ENCODE results near the gene MSI2. TPM values are rescaled to one million over a fixed set of nuclear protein-coding genes. Genes with fewer than 3 reads are reported as not detected.
A peak's percentile ranks its signal among the peaks of the same experiment; 100 is the strongest.

MSI2 gene
- total RNA-seq, 2 donors from 2014 or later: 54.1 to 74.8 TPM

GRCh38 chr17:57372156-57372555 is 115.8 kb downstream of the MSI2 start:
- no peak for ATAC-seq
- Mint-ChIP-seq H3K9me3 (peaks cover 0 to 4% of the 10 kb centered on the region in 2 donors), H3K36me3 (peaks cover 0 to 26% of the 10 kb centered on the region in 2 donors), H3K27ac (peak overlapping the region in 1 of 2 donors; percentile 33)
- no peak for DNase-seq (ENCODE audit: low spot score in 2 of 2)

DNA sequence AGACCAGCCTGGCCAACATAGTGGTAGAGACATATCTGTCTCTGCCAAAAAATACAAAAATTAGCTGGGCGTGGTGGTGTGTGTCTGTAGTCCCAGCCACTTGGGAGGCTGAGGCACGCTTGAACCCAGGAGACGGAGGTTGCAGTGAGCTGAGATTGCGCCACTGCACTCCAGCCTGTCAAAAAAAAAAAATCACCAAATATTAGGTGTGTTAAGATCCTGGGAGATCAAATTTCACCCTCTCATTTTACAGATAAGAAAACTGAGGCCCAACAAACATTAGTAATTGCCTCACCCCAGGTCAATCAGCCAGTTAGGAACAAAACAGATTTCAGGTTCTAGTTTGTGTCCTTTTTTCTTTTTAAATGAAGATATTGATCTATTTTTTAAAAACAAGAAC is 116.7 kb downstream of the MSI2 start:
- H3K9me3 Mint-ChIP-seq: peaks cover 0 to 4% of the 10 kb centered on the region in 2 donors
- no peak for DNase-seq (ENCODE audit: low spot score in 2 of 2)
- ATAC-seq: no peak

GRCh38 chr17:57373756-57374155 is 117.4 kb downstream of the MSI2 start:
- ATAC-seq (no peak), DNase-seq (ENCODE audit: low spot score in 2 of 2) (no peak)

More for the DNA sequence above, 116.7 kb downstream of the MSI2 start:
- Mint-ChIP-seq H3K36me3 (peaks cover 0 to 26% of the 10 kb centered on the region in 2 donors), H3K27ac (peak overlapping the region in 1 of 2 donors; percentile 22)

DNA sequence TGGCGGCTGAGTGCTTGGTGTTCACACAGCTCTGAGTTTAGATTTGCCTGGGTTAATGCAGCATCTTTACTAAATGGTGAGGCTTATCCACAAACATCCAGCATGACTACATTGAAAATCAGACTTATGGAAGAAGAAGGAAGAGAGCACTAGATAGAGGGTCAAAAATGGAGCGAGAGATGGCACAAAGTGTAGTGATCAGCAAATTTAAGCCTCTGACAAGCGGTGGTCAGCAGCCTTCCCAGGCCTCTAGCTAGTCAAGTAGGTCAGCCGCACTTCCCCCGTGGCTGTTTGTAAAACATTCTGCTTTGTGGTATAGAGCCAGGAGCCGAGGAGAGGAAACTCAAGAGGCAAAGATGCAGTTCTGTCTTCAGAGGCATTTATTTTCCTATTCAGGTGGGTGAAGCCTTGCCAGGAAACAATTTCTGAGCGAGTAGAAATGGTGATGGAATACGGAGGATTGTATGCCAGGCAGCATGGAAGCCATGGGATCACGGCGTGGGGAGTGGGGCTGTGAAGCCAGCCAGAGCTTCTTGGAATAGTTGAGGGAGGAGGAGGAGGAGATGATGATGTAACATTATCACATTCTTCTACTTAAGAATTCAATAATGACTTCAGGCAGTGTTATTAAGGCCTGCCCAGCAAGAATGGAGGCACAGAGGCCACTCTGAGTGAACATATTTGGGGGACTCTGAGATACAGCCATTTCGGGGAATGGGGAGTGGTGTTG is 118.9 kb downstream of the MSI2 start:
- Mint-ChIP-seq H3K9me3 (peaks cover 0 to 4% of the 10 kb centered on the region in 2 donors), H3K36me3 (peaks cover 0 to 30% of the 10 kb centered on the region in 2 donors), H3K27ac (no peak overlapping the region)
- ATAC-seq (no peak), DNase-seq (ENCODE audit: low spot score in 2 of 2) (no peak)

More at GRCh38 chr17:57373756-57374155, 117.4 kb downstream of the MSI2 start:
- no peak overlapping the region for H3K27ac Mint-ChIP-seq
- H3K9me3 Mint-ChIP-seq: peaks cover 0 to 4% of the 10 kb centered on the region in 2 donors
- H3K36me3 Mint-ChIP-seq: peaks cover 0 to 28% of the 10 kb centered on the region in 2 donors

GRCh38 chr17:57375770-57376225 is 119.5 kb downstream of the MSI2 start:
- DNase-seq (ENCODE audit: low spot score in 2 of 2) (no peak), ATAC-seq (no peak)
- Mint-ChIP-seq H3K9me3 (peaks cover 0 to 4% of the 10 kb centered on the region in 2 donors), H3K27ac (no peak overlapping the region), H3K36me3 (peaks cover 0 to 30% of the 10 kb centered on the region in 2 donors)

GRCh38 chr17:57377094-57377493 is 120.8 kb downstream of the MSI2 start:
- no peak overlapping the region for H3K27ac Mint-ChIP-seq
- peaks cover 3 to 31% of the 10 kb centered on the region in 2 donors for H3K36me3 Mint-ChIP-seq
- DNase-seq (ENCODE audit: low spot score in 2 of 2) (no peak), ATAC-seq (no peak)
- H3K9me3 Mint-ChIP-seq: peaks cover 2 to 7% of the 10 kb centered on the region in 2 donors

DNA sequence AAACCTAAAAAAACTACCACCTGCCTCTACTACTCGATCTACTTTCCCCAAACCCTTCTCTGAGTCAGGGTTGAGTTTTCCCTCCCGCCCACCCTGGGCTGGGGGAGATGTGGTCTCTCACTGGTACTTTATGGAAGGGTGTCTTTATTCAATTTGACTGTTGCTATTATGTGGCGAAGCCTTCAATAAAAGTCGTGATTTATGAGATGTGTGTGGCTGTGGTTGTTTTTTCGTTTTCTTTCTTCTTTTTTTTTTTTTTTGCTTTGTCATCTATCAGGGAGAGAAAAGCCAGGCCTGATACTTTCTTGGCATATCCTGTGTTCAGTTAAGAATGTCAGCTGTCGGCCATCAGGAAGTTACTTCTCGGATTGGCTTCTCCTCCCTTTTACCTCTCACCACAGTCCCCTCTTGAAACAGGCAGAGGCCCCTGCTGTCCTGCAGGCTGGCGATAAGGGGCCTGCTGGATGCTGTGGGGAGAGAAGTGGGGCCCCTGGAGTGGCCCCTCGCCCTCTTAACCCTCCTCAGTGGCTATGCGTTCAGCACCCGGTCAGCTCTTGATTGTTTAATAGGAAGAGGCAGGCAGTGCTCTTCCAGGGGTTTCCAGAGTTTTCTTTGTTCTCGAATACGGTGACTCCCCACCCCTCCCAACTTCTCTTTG is 123.0 kb downstream of the MSI2 start:
- ATAC-seq: peak; percentile 81 to 92

DNA sequence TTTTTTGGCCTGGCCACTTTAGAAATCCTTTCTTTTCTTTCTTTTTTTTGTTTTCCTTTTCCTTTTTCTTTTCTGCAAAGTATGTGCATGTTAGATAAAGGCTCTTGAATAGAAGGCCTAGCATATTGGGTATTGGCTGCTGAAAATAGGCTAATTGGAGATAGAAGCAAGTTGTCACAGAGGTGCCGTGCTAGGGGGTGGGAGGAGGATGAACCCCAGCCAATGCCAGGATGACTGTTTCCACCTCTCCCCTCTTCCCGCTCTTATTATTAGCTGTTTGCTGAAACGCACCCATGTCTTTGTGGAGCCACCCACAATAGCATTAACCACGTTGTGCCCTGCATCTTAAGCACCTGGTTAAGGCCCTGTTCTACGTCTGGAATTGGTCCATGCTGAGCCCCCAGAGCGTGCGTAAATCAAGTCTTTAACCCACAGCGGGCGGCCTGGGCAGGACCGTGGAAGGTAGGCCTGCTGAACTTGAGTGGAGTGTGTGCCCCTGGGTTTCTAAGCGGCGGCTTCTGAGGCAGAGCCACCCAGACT is 123.6 kb downstream of the MSI2 start:
- Mint-ChIP-seq H3K27ac (peak overlapping the region in 1 of 2 donors; percentile 46), H3K9me3 (peaks cover 11 to 14% of the 10 kb centered on the region in 2 donors), H3K36me3 (peaks cover 22 to 33% of the 10 kb centered on the region in 2 donors)
- DNase-seq (ENCODE audit: low spot score in 2 of 2) (no peak), ATAC-seq (no peak)

More for the DNA sequence above, 123.0 kb downstream of the MSI2 start:
- H3K9me3 Mint-ChIP-seq: peaks cover 5 to 11% of the 10 kb centered on the region in 2 donors
- no peak for DNase-seq (ENCODE audit: low spot score in 2 of 2)
- H3K27ac Mint-ChIP-seq: peak overlapping the region; percentile 46 to 48
- H3K36me3 Mint-ChIP-seq: peaks cover 16 to 30% of the 10 kb centered on the region in 2 donors

- ATAC-seq: no peak
- peaks cover 37 to 44% of the 10 kb centered on the region in 2 donors for H3K36me3 Mint-ChIP-seq
- peaks cover 17 to 21% of the 10 kb centered on the region in 2 donors for H3K9me3 Mint-ChIP-seq
- no peak for DNase-seq (ENCODE audit: low spot score in 2 of 2)
- H3K27ac Mint-ChIP-seq: no peak overlapping the region
Observed at GRCh38 chr17:57381498-57381897, 125.2 kb downstream of the MSI2 start.

DNA sequence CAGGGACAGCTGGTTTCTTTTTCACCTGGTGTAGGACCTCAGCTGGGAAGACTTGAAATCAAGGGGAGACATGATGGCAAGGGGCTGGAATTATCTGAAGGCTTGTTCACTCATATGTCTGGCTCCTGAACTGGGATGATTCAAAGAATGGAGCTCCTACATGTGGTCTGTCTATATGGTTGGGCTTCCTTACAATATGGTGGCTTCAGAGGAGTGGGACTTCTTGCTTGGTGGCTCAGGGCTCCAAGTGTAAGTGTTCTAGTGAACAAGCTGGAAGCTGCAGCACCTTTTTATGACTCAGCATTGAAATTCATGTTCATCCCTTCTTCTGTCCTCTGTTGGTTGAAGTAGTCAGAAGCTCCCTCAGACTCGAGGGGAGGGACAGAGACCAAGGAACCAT is 127.9 kb downstream of the MSI2 start:
- peaks cover 22 to 42% of the 10 kb centered on the region in 2 donors for H3K9me3 Mint-ChIP-seq
- H3K36me3 Mint-ChIP-seq: peaks cover 51 to 66% of the 10 kb centered on the region in 2 donors

GRCh38 chr17:57385975-57386374 is 129.7 kb downstream of the MSI2 start:
- peaks cover 67 to 80% of the 10 kb centered on the region in 2 donors for H3K36me3 Mint-ChIP-seq
- no peak for ATAC-seq
- H3K9me3 Mint-ChIP-seq: peaks cover 22 to 46% of the 10 kb centered on the region in 2 donors
- no peak overlapping the region for H3K27ac Mint-ChIP-seq
- no peak for DNase-seq (ENCODE audit: low spot score in 2 of 2)

More for the DNA sequence above, 127.9 kb downstream of the MSI2 start:
- no peak for ATAC-seq
- no peak for DNase-seq (ENCODE audit: low spot score in 2 of 2)
- no peak overlapping the region for H3K27ac Mint-ChIP-seq

- Mint-ChIP-seq H3K27ac (no peak overlapping the region), H3K9me3 (peaks cover 17 to 39% of the 10 kb centered on the region in 2 donors), H3K36me3 (peaks cover 65 to 87% of the 10 kb centered on the region in 2 donors)
- no peak for ATAC-seq
- no peak for DNase-seq (ENCODE audit: low spot score in 2 of 2)
Observed at GRCh38 chr17:57387575-57387974, 131.3 kb downstream of the MSI2 start.

GRCh38 chr17:57388131-57388725 is 131.9 kb downstream of the MSI2 start:
- peaks cover 64 to 89% of the 10 kb centered on the region in 2 donors for H3K36me3 Mint-ChIP-seq

DNA sequence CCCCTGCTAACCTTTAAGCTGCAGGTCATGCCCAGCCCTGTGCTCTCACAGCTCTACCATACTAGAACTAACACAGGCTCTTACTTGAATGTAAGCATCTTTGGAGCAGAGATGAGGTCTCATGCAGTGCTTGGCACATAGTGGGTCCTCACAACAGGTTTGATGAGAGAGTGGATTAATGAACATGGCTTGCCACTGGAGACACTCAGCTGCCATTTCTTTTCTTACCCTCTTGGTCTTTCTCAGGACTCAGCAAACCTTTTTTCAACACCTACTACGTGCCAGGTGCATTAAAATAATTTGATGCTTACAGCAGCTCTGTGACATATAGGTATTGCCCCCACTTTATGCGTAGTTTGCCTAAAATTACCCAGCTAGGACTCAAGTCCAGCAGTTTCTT is 133.2 kb downstream of the MSI2 start:
- DNase-seq (ENCODE audit: low spot score in 2 of 2) (no peak), ATAC-seq (no peak)
- peaks cover 57 to 88% of the 10 kb centered on the region in 2 donors for H3K36me3 Mint-ChIP-seq
- H3K9me3 Mint-ChIP-seq: peaks cover 20 to 38% of the 10 kb centered on the region in 2 donors
- H3K27ac Mint-ChIP-seq: peak overlapping the region in 1 of 2 donors; percentile 90

More at GRCh38 chr17:57388131-57388725, 131.9 kb downstream of the MSI2 start:
- DNase-seq (ENCODE audit: low spot score in 2 of 2): no peak
- H3K9me3 Mint-ChIP-seq: peaks cover 21 to 39% of the 10 kb centered on the region in 2 donors
- no peak overlapping the region for H3K27ac Mint-ChIP-seq
- no peak for ATAC-seq

DNA sequence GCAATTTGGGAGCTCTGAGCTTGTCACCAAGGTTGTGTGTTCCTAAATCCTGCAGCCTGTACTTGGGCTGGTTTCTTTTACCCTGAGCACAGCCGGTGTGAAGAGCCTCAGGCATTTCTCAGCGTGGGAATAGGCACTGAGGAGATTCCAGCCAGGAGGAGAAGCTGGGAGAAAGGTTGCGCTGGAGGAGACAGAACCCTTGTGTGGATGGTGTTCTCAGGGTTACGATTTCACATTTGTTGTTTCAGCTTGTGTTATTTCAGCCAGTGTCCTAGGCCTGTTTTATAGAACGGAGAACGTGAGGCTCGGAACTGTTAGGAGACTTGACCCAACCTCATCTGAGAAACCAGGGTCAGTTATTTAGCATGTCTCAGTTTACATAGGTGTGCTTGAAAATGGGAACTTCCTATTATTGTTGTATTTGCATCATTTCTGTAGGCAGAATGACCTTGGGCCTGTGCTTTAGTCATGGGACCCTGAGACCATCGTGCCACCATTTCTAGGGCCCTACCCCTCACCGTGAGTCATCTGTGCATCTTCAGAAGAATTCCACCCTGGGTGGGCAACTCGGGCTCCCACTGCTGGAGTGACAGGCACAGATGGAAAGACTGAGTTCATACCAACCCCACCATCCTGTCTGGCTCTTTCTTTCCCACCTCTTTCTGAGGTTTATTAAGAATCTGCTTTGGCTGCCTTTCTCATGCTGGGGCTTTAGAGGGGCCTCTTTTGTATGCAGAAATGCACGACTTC is 134.9 kb downstream of the MSI2 start:
- peaks cover 39 to 76% of the 10 kb centered on the region in 2 donors for H3K36me3 Mint-ChIP-seq
- no peak for ATAC-seq
- no peak for DNase-seq (ENCODE audit: low spot score in 2 of 2)
- H3K9me3 Mint-ChIP-seq: peaks cover 9 to 24% of the 10 kb centered on the region in 2 donors
- no peak overlapping the region for H3K27ac Mint-ChIP-seq
